Panc1 (cell line): Measurements from ENCODE around the gene FRMD8. TPM values are rescaled to one million over a fixed set of nuclear protein-coding genes. Genes with fewer than 3 reads are reported as not detected.
A peak's percentile ranks its signal among the peaks of the same experiment; 100 is the strongest.

Experiments
- ATAC-seq: fragments of 200-7000 bp; cut with Tn5 transposase; 2 replicates; pipeline ENCODE4 v1.9.1; 2020; ENCODE audit warnings: mild to moderate bottlenecking, moderate library complexity
- BruUV-seq: library from RNA; stranded (reverse); fragments of 400-500 nt; replicated peaks from 2 replicates; lab custom pipeline; 2021; lab: Mats Ljungman, UMichigan
- CTCF ChIA-PET: fragments of 300-600 bp; sonication (Branson Sonifier 250); formaldehyde crosslinking; loops from one replicate; lab custom pipeline; 2022; ENCODE audit warnings: antibody characterized with exemption; lab: Charles Lee
- POLR2A ChIA-PET: fragments of 300-600 bp; sonication (Branson Sonifier 250); formaldehyde crosslinking; loops from one replicate; lab custom pipeline; 2022; ENCODE audit warnings: antibody characterized with exemption; lab: Charles Lee
- DNase-seq: peaks from one replicate; pipeline ENCODE4 v3.0.0-alpha.2; 2010; ENCODE audit warnings: low read depth, low spot score
- H3K27ac ChIP-seq: 2 replicates; pipeline ENCODE4 v1.5.1; 2011; ENCODE audit warnings: mild to moderate bottlenecking, low read length, inconsistent platforms
- H3K27me3 ChIP-seq: fragments of 200-500 bp; sonication (Bioruptor generic); 2 replicates; pipeline ENCODE4 v1.6.0; 2014; ENCODE audit warnings: low read length, inconsistent platforms; ENCODE audit not compliant: control insufficient read depth, insufficient read depth
- H3K36me3 ChIP-seq: fragments of 200-500 bp; sonication (Bioruptor generic); 2 replicates; pipeline ENCODE4 v1.5.1; 2014; ENCODE audit warnings: inconsistent platforms, mild to moderate bottlenecking, low read length, moderate library complexity; ENCODE audit not compliant: control insufficient read depth, insufficient read depth
- H3K4me1 ChIP-seq: 2 replicates; pipeline ENCODE4 v1.5.1; 2011; ENCODE audit warnings: inconsistent platforms, mild to moderate bottlenecking, low read length, moderate library complexity; ENCODE audit not compliant: control insufficient read depth, insufficient read depth
- H3K4me3 ChIP-seq, 2 experiments: 2 replicates each; pipeline ENCODE4 v1.5.1; 2011 to 2012; ENCODE audit warnings: low read depth in 2 of 2, low read length in 2 of 2, mild to moderate bottlenecking in 2 of 2, inconsistent platforms in 1 of 2, moderate library complexity in 1 of 2
- H3K9me3 ChIP-seq: fragments of 200-500 bp; sonication (Bioruptor generic); 2 replicates; pipeline ENCODE4 v1.5.1; 2014; ENCODE audit warnings: low read depth, mild to moderate bottlenecking, inconsistent platforms, low read length, moderate library complexity; ENCODE audit not compliant: control insufficient read depth, insufficient read depth
- CTCF ChIP-seq: fragments of 450-650 bp; IDR thresholded peaks from 2 replicates; pipeline ENCODE4 v1.5.1; 2017; ENCODE audit warnings: mild to moderate bottlenecking
- POLR2AphosphoS5 ChIP-seq: IDR thresholded peaks from 2 replicates; pipeline ENCODE4 v1.6.1; 2012; ENCODE audit warnings: mild to moderate bottlenecking, low read depth, low read length, moderate library complexity
- REST ChIP-seq, 2 experiments: IDR thresholded peaks; 2 replicates each; pipeline ENCODE4 v1.6.1; 2011 to 2012; ENCODE audit warnings: low read depth in 2 of 2, control low read depth in 1 of 2, low read length in 1 of 2, mild to moderate bottlenecking in 1 of 2, moderate library complexity in 1 of 2; ENCODE audit not compliant: insufficient read depth in 1 of 2
- SIN3A ChIP-seq: IDR thresholded peaks from 2 replicates; pipeline ENCODE4 v1.6.1; 2012; ENCODE audit warnings: low read depth, mild to moderate bottlenecking, low read length, moderate library complexity, borderline replicate concordance; ENCODE audit not compliant: insufficient read depth
- TCF7L2 ChIP-seq: IDR thresholded peaks from 2 replicates; pipeline ENCODE4 v1.6.1; 2011; ENCODE audit warnings: mild to moderate bottlenecking, low read depth, low read length, inconsistent platforms
- in situ Hi-C: cut with HindIII; loops from 2 replicates; pipeline ENCODE4 v1.10.0; 2016; ENCODE audit warnings: low sequenced_read_pairs, low pct_unique_long_range_greater_than_20kb
- intact Hi-C: fragments of 100-400 bp; cut with micrococcal nuclease; formaldehyde crosslinking; loops from one replicate; pipeline ENCODE4 v1.10.0; 2022; ENCODE audit not compliant: unreplicated experiment
- total RNA-seq: library from RNA; stranded (reverse); gene quantifications from one replicate; pipeline ENCODE4 v1.2.1, GENCODE V29; 2021; ENCODE audit not compliant: unreplicated experiment

Gene FRMD8
- total RNA-seq, 1 experiment from 2014 or later, result 85.8 TPM

GRCh38 chr11:65353376-65353775, 33.1 kb upstream of the FRMD8 start:
- intact Hi-C loops (no loop called here), in situ Hi-C loops (no loop called here)
- CTCF ChIA-PET, result interaction anchor here (0.6 to 0.8 kb wide), 4 partner anchors 10 to 79 kb away, joined by 3 to 8 read pairs (median 4); partner anchors contain the start of gene DPF2
- TF ChIP-seq SIN3A (no peak), POLR2AphosphoS5 (no peak), TCF7L2 (no peak), CTCF (no peak), REST (IDR thresholded peaks at IDR 0.05; ENCODE audit: insufficient read depth in 1 of 2, low read depth in 2 of 2, low read length in 1 of 2) (no peak)
- H3K27ac ChIP-seq, result peak overlapping the region; percentile 26; the same call in 1 of the 2 replicates
- no peaks in the 10 kb centered on the region for H3K9me3 ChIP-seq
- BruUV-seq, result no TSS peak
- H3K36me3 ChIP-seq, result peaks cover 10% of the 10 kb centered on the region
- no peak overlapping the region for H3K4me3 ChIP-seq
- POLR2A ChIA-PET, result no interaction called here
- no peak for DNase-seq
- H3K4me1 ChIP-seq, result peaks cover 5% of the 10 kb centered on the region; the same call in 1 of the 2 replicates
- H3K27me3 ChIP-seq, result no peaks in the 10 kb centered on the region
- no peak for ATAC-seq

GRCh38 chr11:65353900-65354264, 32.6 kb upstream of the FRMD8 start:
- Histone ChIP-seq H3K4me3 (peak overlapping the region; percentile 56 to 73), H3K4me1 (peaks cover 5% of the 10 kb centered on the region; the same call in 1 of the 2 replicates), H3K36me3 (peaks cover 9% of the 10 kb centered on the region), H3K27me3 (no peaks in the 10 kb centered on the region), H3K27ac (peak overlapping the region; percentile 71), H3K9me3 (no peaks in the 10 kb centered on the region)
- BruUV-seq, result no TSS peak
- ChIA-PET POLR2A (interaction anchor here (0.6 kb wide), 1 partner anchor 56 kb away, joined by 3 read pairs; no protein-coding TSS in a partner anchor), CTCF (no interaction called here)
- DNase-seq, result no peak
- no peak for TF ChIP-seq REST (IDR thresholded peaks at IDR 0.05; ENCODE audit: insufficient read depth in 1 of 2, low read depth in 2 of 2, low read length in 1 of 2)
- TF ChIP-seq SIN3A, result no peak
- TF ChIP-seq TCF7L2, result no peak
- no peak for TF ChIP-seq POLR2AphosphoS5
- TF ChIP-seq CTCF, result no peak
- intact Hi-C loops, result no loop called here
- in situ Hi-C loops, result no loop called here
- ATAC-seq, result peak; percentile 10
